BJ (cell line): ENCODE data around the gene CCL22. TPM values are rescaled to one million over a fixed set of nuclear protein-coding genes. Genes with fewer than 3 reads are reported as not detected.

Experiments used
- CTCF ChIA-PET: fragments of 350-600 bp; formaldehyde crosslinking; extraction: SDS; loops from one replicate; lab custom pipeline; 2021; ENCODE audit warnings: antibody characterized with exemption, inconsistent platforms; lab: Yijun Ruan, JAX
- POLR2A ChIA-PET: fragments of 300-600 bp; sonication (Branson Sonifier 250); formaldehyde crosslinking; extraction: SDS; loops from one replicate; lab custom pipeline; 2021; ENCODE audit warnings: antibody characterized with exemption; lab: Charles Lee
- DNase-seq: peaks from one replicate; pipeline ENCODE4 v3.0.0-alpha.2; 2011; ENCODE audit warnings: low read depth
- H3K27me3 ChIP-seq: 2 replicates; pipeline ENCODE4 v1.6.0; 2011; ENCODE audit warnings: low read length; ENCODE audit not compliant: control insufficient read depth, insufficient read depth
- H3K36me3 ChIP-seq: 2 replicates; pipeline ENCODE4 v1.5.1; 2011; ENCODE audit warnings: low read length; ENCODE audit not compliant: control insufficient read depth, insufficient read depth
- H3K4me3 ChIP-seq: 2 replicates; pipeline ENCODE4 v1.5.1; 2011; ENCODE audit warnings: low read depth, mild to moderate bottlenecking, control low read depth, low read length
- polyA plus RNA-seq: library from polyadenylated mRNA; depleted of rRNA; stranded (reverse); fragments of >200 nt; gene quantifications from 2 replicates; pipeline ENCODE4 v1.2.3, GENCODE V29; 2011
- TF ChIP-seq, protein P1 (sequence below): IDR thresholded peaks from 2 replicates; pipeline ENCODE4 v1.5.1; 2011; ENCODE audit warnings: low read depth, mild to moderate bottlenecking, control low read depth, inconsistent platforms, low read length, moderate library complexity; ENCODE audit not compliant: insufficient read depth

The CCL22 gene
- polyA plus RNA-seq, 1 experiment: not detected

GRCh38 chr16:57329718-57330327 lies 28.8 kb upstream of the CCL22 start:
- no peaks in the 10 kb centered on the region for H3K36me3 ChIP-seq
- POLR2A ChIA-PET: no interaction called here
- CTCF ChIA-PET: no interaction called here
- peaks cover 10% of the 10 kb centered on the region for H3K27me3 ChIP-seq
- DNase-seq: no peak
- TF ChIP-seq, protein P1, sequence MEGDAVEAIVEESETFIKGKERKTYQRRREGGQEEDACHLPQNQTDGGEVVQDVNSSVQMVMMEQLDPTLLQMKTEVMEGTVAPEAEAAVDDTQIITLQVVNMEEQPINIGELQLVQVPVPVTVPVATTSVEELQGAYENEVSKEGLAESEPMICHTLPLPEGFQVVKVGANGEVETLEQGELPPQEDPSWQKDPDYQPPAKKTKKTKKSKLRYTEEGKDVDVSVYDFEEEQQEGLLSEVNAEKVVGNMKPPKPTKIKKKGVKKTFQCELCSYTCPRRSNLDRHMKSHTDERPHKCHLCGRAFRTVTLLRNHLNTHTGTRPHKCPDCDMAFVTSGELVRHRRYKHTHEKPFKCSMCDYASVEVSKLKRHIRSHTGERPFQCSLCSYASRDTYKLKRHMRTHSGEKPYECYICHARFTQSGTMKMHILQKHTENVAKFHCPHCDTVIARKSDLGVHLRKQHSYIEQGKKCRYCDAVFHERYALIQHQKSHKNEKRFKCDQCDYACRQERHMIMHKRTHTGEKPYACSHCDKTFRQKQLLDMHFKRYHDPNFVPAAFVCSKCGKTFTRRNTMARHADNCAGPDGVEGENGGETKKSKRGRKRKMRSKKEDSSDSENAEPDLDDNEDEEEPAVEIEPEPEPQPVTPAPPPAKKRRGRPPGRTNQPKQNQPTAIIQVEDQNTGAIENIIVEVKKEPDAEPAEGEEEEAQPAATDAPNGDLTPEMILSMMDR: no peak
- H3K4me3 ChIP-seq: no peak overlapping the region

DNA sequence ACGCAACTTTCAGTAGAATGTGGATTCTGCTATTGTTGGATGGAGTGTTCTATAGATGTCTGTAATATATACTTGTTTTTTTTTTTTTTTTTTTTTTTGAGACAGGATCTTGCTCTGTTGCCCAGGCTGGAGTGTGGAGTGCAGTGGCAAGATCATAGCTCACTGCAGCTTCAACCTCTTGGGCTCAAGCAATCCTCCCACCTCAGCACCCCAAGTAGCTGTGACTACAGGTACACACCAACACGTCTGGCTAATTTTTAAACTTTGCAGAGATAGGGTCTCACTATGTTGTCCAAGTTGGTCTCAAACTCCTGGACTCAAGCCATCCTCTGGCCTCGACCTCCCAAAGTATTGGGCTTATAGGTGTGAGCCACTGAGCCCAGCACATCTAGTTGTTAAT lies 27.2 kb upstream of the CCL22 start:
- Histone ChIP-seq H3K36me3 (no peaks in the 10 kb centered on the region), H3K27me3 (peaks cover 12% of the 10 kb centered on the region), H3K4me3 (no peak overlapping the region)
- no peak for DNase-seq
- CTCF ChIA-PET: interaction anchor here (0.6 kb wide), 1 partner anchor 74 kb away, joined by 3 read pairs; no protein-coding TSS in a partner anchor
- TF ChIP-seq, protein P1: no peak
- POLR2A ChIA-PET: no interaction called here

- DNase-seq: no peak
- ChIA-PET POLR2A (no interaction called here), CTCF (interaction anchor here (1.2 to 1.5 kb wide), 3 partner anchors 15 to 33 kb away, joined by 3 to 4 read pairs (median 4); no protein-coding TSS in a partner anchor)
- TF ChIP-seq, protein P1: no peak
- H3K4me3 ChIP-seq: no peak overlapping the region
- peaks cover 15% of the 10 kb centered on the region for H3K27me3 ChIP-seq
- no peaks in the 10 kb centered on the region for H3K36me3 ChIP-seq
Measured at GRCh38 chr16:57333402-57333801, 25.2 kb upstream of the CCL22 start.

GRCh38 chr16:57335366-57335765 lies 23.2 kb upstream of the CCL22 start:
- TF ChIP-seq, protein P1: no peak
- ChIA-PET CTCF (interaction anchor here (1.0 kb wide), 1 partner anchor 87 kb away, joined by 6 read pairs; no protein-coding TSS in a partner anchor), POLR2A (no interaction called here)
- H3K36me3 ChIP-seq: no peaks in the 10 kb centered on the region
- H3K4me3 ChIP-seq: no peak overlapping the region
- DNase-seq: no peak
- H3K27me3 ChIP-seq: peaks cover 20% of the 10 kb centered on the region

- TF ChIP-seq, protein P1: no peak
- CTCF ChIA-PET: interaction anchor here (1.7 to 2.3 kb wide), 2 partner anchors 40 to 75 kb away, joined by 8 read pairs; no protein-coding TSS in a partner anchor
- POLR2A ChIA-PET: no interaction called here
Measured at GRCh38 chr16:57341062-57341440, 17.5 kb upstream of the CCL22 start.

More at GRCh38 chr16:57341062-57341440, 17.5 kb upstream of the CCL22 start:
- no peak for DNase-seq
- H3K27me3 ChIP-seq: peaks cover 17% of the 10 kb centered on the region
- H3K4me3 ChIP-seq: no peak overlapping the region
- no peaks in the 10 kb centered on the region for H3K36me3 ChIP-seq
